Measurements from ENCODE around the gene SRGAP3.

GRCh38 chr3:9204253-9204992, 45.0 kb downstream of the SRGAP3 start:
- TF ChIP-seq CTCF (IDR thresholded peaks at IDR 0.05) (no peak), POLR2A (IDR thresholded peaks at IDR 0.05) (no peak)
